Large intestine (tissue), 3 donors: ENCODE results near the gene SLC35B1. TPM values are rescaled to one million over a fixed set of nuclear protein-coding genes. Genes with fewer than 3 reads are reported as not detected.
"Not testable (repeated sequence)": the region's sequence is repeated elsewhere in the genome, so short reads cannot be mapped to it uniquely, and the experiment has no call there.

Source experiments
- DNase-seq, 2 donors: peaks; one replicate each; pipeline versions ENCODE4 v3.0.0 to v3.0.0-alpha.2; 2013
- H3K27ac ChIP-seq: one replicate; pipeline ENCODE4 v1.5.1; 2013; ENCODE audit warnings: low read length
- H3K27me3 ChIP-seq: 2 replicates; pipeline ENCODE4 v1.6.1; 2013; ENCODE audit warnings: low read length; ENCODE audit not compliant: control insufficient read depth, insufficient read depth
- H3K36me3 ChIP-seq: 2 replicates; pipeline ENCODE4 v1.6.1; 2013; ENCODE audit warnings: low read length; ENCODE audit not compliant: control insufficient read depth, insufficient read depth
- H3K4me1 ChIP-seq: one replicate; pipeline ENCODE4 v1.6.1; 2013; ENCODE audit warnings: low read length; ENCODE audit not compliant: control insufficient read depth, insufficient read depth
- H3K4me3 ChIP-seq: one replicate; pipeline ENCODE4 v1.5.1; 2013; ENCODE audit warnings: low read length
- H3K9me3 ChIP-seq: one replicate; pipeline ENCODE4 v1.6.1; 2013; ENCODE audit warnings: mild to moderate bottlenecking, low read depth, low read length, moderate library complexity; ENCODE audit not compliant: control insufficient read depth
- WGBS: methylation state at CpG from one replicate; pipeline ENCODE4 v1.1.5; 2013; ENCODE audit warnings: low lambda C conversion rate; ENCODE audit not compliant: insufficient coverage; 5-methylcytosine and 5-hydroxymethylcytosine counted together
- polyA plus RNA-seq: library from polyadenylated mRNA; unstranded; fragments of 120-200 nt; gene quantifications from one replicate; pipeline ENCODE4 v1.2.1, GENCODE V29; 2013

SLC35B1 gene
- polyA plus RNA-seq, 1 donor: 61.2 TPM

DNA sequence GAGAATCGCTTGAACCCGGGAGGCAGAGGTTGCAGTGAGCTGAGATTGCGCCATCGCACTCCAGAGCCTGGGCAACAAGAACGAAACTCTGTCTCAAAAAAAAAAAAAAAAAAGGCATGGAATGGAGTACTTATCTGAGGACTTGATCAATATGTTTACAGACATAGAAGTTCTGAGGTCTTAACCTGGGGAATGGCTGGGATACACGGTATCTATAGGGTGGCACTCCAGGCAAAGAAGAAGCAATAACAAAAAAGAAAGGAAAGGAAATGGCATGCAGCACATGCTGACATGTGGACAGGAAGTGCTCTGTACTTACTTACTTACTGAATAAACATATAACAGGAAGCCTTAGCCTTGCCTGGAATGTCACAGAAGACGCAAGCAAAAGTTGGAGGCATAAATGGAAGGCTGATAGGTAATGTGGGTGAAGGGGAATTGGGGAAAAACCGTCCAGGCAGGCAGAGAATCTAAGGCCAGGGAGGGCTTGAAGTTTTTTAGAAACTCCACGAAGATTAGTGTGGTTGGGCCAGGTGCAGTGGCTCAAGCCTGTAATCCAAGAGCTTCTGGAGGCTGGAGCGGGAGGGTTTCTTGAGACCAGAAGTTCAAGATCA, 19.8 kb downstream of the SLC35B1 start:
- Histone ChIP-seq H3K27ac (no peak overlapping the region), H3K4me3 (no peak overlapping the region)
- WGBS: 7% methylated on average over 2 of the region's 10 CpGs

DNA sequence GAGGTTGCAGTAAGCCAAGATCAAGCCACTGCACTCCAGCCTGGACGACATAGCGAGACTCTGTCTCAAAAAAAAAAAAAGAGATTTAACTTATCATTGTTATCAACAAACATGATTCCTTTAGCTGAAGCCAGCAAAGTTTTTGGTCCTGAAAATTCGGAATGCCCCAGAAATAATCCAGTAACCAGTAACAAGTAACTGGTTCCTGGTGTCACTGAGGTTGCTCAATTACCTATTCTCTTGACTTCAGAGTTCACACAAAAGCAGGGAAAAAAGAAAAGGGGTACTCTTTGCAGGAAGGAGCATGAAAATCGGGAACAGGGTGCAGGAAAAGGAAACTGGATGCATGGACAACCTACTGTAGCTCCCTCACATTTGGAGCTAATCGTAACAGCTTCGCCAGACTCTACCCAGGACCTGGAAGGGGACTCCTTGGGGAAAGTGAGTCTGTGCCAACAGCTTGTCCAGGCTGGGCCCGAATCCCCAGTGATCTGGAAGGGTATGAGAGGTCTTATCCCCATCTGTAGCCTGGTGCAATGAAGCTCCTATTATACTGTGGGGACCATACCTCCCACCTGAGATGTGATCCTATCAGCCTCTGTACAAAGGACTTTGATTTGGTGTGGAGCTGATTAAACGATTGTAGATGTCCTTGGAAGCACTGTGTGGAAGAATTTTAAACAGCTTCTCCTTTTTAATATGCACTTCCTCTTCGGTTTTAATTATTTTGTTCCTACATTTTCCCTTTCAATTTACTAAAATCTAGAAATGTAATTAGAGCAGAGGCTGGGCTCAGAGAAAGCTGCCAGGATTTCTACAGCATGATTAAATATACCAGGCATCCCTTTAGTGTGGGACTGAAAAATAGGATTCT, 26.4 kb downstream of the SLC35B1 start:
- WGBS: 65% methylated on average over 4 of the region's 9 CpGs
- H3K27me3 ChIP-seq: peaks cover 4% of the 10 kb centered on the region
- H3K27ac ChIP-seq: no peak overlapping the region
- no peak overlapping the region for H3K4me3 ChIP-seq
- H3K4me1 ChIP-seq: peaks cover 5% of the 10 kb centered on the region
- DNase-seq: no peak
- H3K36me3 ChIP-seq: no peaks in the 10 kb centered on the region
- H3K9me3 ChIP-seq: peaks cover 5% of the 10 kb centered on the region

More for the DNA sequence above, 19.8 kb downstream of the SLC35B1 start:
- Histone ChIP-seq H3K36me3 (no peaks in the 10 kb centered on the region), H3K27me3 (peaks cover 17% of the 10 kb centered on the region), H3K9me3 (no peaks in the 10 kb centered on the region), H3K4me1 (no peaks in the 10 kb centered on the region)
- peak in 1 of 2 donors; percentile 33 for DNase-seq

DNA sequence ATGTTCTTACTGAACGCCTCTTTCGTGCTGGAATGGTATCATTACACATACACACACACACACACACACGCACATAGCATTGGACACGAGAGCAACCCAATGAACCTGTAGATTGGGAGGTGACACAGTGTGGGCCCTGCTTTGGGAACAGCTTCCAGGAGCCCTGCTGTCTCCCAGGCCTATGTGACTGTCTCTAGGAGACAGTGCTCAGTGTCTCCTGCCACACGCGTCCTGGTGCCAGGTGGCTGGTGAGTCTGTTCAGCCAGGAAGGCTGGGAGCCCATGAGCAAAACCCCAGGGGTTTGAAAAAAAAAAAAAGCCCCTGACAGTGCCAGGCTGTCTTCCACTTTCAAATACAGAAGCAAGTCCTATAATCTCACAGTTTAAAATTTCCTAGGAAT, 27.4 kb downstream of the SLC35B1 start:
- Histone ChIP-seq H3K36me3 (no peaks in the 10 kb centered on the region), H3K9me3 (peaks cover 5% of the 10 kb centered on the region), H3K4me1 (peaks cover 8% of the 10 kb centered on the region), H3K27ac (no peak overlapping the region), H3K27me3 (peaks cover 4% of the 10 kb centered on the region), H3K4me3 (no peak overlapping the region)
- no peak for DNase-seq
- no CpG with 5 or more reads among the region's 6 CpGs for WGBS

DNA sequence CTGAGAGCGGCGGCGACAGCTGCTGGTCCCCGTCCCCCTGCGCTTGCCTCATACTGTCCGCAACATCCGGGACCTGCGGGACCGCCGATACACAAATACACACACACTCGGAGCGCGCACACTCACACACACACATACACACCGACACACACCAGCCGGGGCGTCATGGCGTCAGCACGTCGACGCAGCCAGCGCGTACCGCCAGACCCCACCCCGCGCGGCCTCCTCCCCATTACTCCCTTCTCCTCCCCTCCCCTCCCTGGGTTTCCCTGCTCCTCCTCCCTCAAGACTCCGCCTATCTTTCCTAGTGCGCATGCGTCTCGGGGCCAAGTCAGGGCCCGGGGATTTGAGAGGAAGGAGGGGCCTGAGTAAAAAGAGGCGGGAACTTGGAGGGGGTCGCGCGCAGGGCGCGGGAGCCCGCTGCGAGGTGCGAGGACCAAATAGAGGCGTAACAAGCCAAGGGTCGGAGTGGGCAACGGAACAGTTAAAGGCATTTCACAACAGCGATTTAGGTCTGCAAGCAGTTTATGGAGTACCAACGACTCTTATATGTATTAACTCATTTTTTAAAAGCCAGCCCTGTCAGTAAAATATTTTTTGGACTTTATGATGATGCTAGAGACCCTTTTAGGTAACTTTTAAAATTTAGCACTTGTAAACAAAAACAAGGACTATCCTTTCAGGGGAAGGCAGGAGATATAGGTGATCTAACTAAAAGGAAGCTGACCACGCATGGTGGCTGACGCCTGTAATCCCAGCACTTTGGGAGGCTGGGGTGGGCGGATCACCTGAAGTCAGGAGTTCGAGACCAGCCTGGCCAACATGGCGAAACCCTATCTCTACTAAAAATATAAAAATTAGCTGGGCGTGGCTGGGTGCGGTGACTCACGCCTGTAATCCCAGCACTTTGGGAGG, 29.6 kb downstream of the SLC35B1 start, which contains the start of gene SPOP:
SPOP (minus strand) TSS at position 165 of the 915 bp plus-strand sequence. CDS start 55,287 bp downstream, outside the sequence.
- WGBS: 5% methylated on average over 7 of the region's 53 CpGs

DNA sequence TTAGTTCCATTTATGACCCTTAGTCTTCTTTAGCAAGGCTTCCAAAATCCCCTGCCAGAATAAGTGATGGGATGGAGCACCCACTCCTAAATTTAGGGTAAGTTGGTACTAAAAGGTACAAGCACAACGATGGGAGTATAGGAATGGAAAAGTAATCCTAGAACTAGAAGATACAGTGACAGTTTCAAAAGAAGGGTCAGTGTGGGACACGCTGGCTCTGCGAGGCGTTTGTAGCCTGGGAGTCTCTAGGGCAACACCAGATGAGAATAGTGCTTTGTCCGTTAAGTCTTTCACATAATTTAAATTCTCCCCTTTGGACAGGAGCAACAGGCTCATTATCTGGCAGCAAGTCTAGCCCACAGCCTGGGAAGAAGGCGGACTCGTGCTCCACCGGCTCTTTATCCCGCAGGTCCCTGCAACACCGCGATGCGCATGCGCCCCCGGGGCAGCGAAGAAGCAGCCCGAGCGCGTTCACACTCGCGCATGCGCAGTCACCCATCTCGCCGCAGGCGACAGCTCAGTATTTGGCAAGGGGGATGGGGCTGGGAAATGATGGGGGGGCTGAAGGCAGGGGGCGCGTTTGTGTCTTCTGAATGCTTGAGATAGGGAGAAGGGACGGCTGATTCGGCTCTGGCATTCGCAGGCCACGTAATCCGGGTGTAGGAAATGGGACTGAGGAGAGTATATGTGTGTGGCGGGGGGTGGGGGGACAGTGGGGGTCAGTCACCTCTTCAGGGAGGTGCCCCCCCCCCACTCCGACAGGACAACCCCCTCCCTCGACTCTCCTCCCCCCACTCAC, 30.4 kb downstream of the SLC35B1 start:
- peaks cover 8% of the 10 kb centered on the region for H3K4me1 ChIP-seq
- peaks cover 5% of the 10 kb centered on the region for H3K9me3 ChIP-seq
- DNase-seq: peak; percentile 94 to 98
- H3K36me3 ChIP-seq: peaks cover 6% of the 10 kb centered on the region
- no peaks in the 10 kb centered on the region for H3K27me3 ChIP-seq
- 0% methylated on average over 1 of the region's 34 CpGs for WGBS
- H3K27ac ChIP-seq: peak overlapping the region; percentile 94
- H3K4me3 ChIP-seq: peak overlapping the region; percentile 86

More for the DNA sequence above, 29.6 kb downstream of the SLC35B1 start, which contains the start of gene SPOP:
- Histone ChIP-seq H3K27me3 (no peaks in the 10 kb centered on the region), H3K36me3 (peaks cover 2% of the 10 kb centered on the region), H3K9me3 (peaks cover 5% of the 10 kb centered on the region), H3K27ac (peak within 1 kb of the TSS; percentile 94), H3K4me3 (peak within 1 kb of the TSS; percentile 86), H3K4me1 (peaks cover 8% of the 10 kb centered on the region)
- peak; percentile 99 to 100 for DNase-seq

DNA sequence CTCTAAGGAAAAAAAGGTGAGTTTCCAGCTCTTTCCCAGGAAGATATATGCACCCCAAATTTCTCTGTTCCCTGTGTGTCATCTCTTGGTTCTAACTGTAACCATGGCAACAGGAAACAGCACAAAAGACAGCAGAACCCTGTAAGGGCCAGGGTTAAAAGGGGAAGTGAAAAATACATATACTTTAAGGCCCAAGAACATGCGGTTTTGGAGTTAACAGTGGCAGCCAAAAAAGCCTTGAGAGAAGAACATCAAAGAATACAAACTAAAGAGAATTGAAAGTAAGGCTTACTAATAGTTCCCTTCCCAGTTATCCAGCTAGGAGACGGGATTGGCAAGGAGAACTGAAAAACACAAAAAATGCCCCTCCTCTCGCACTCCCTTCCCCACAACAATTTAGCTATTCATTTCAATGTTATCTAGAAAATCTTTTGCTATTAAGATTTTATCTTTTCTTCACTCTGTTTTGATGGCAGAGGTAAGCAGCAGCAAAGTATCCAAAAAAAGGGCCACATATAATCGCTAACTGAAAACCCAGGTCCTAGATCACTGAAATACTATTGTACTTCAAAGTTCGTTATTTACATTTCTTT, 31.4 kb downstream of the SLC35B1 start:
- Histone ChIP-seq H3K9me3 (peaks cover 5% of the 10 kb centered on the region), H3K4me1 (peaks cover 8% of the 10 kb centered on the region), H3K4me3 (peak overlapping the region; percentile 86), H3K27ac (no peak overlapping the region), H3K36me3 (peaks cover 6% of the 10 kb centered on the region), H3K27me3 (no peaks in the 10 kb centered on the region)
- 26% methylated on average over 3 of the region's 5 CpGs for WGBS
- DNase-seq: peak in 1 of 2 donors; percentile 18

DNA sequence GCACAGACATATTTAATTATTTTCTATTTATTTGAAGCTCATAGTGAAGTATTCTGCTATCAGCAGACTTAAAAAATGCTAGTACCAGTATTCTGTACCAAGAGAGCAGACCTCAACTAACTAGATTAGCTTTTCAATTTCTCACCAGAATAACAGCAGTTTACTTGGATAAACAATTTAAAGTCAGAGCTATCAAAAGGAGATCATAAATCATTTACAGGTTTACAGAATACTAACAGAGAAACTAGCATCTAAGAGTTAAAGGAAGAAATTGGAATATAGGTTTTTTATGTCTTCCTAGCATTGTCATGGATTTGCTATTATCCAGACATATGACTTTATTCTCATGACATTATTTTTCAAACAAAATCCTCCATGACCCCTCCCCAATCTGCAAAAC, 33.3 kb downstream of the SLC35B1 start:
- DNase-seq: no peak
- Histone ChIP-seq H3K36me3 (peaks cover 9% of the 10 kb centered on the region), H3K27ac (no peak overlapping the region), H3K4me3 (no peak overlapping the region), H3K9me3 (peaks cover 5% of the 10 kb centered on the region), H3K4me1 (peaks cover 8% of the 10 kb centered on the region), H3K27me3 (no peaks in the 10 kb centered on the region)

DNA sequence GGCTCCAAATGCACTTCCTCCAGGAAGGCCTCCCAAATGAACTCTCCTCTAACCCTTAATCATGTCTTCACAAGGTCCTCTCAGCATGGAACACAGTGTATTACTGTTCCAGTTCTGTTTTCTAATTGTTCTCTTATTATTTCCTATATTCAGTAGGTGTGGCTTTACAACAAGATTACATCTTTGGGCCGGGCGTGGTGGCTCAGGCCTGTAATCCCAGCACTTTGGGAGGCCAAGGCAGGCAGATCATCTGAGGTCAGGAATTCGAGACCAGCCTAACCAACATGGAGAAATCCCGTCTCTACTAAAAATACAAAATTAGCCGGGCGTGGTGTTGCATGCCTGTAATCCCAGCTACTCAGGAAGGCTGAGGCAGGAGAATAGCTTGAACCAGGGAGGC, 34.1 kb downstream of the SLC35B1 start:
- not testable (repeated sequence) for H3K27ac ChIP-seq, DNase-seq, H3K9me3 ChIP-seq, H3K4me1 ChIP-seq, H3K4me3 ChIP-seq, H3K27me3 ChIP-seq, H3K36me3 ChIP-seq
- 100% methylated on average over 2 of the region's 6 CpGs for WGBS

DNA sequence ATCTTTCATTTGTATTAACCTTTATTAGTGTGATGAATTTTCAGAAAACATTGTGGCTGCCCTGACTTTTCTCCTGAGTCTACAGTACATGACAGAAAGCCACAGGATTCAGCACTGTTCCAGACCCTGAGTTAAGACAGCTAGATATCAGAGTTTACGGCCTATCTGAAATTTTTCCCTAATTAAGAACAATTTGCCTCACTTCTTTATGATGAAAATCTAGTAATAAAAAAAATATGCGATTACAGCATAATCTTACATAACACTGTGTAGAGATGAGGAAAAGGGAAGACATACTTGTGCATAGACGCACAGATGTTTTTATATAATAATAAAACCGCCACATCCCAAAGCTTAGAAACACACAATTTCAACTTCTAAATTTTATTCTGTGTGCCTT, 37.1 kb downstream of the SLC35B1 start:
- H3K27ac ChIP-seq: no peak overlapping the region
- H3K4me1 ChIP-seq: no peaks in the 10 kb centered on the region
- 90% methylated on average over 2 of the region's 4 CpGs for WGBS
- H3K9me3 ChIP-seq: no peaks in the 10 kb centered on the region
- peaks cover 15% of the 10 kb centered on the region for H3K36me3 ChIP-seq
- DNase-seq: no peak
- H3K4me3 ChIP-seq: no peak overlapping the region
- H3K27me3 ChIP-seq: no peaks in the 10 kb centered on the region
